ENCODE results near the gene TMEM82.

GRCh38 chr1:15739259-15739658, 3.0 kb upstream of the TMEM82 start:
- TF ChIP-seq CTCF (IDR thresholded peaks at IDR 0.05): no peak
- TF ChIP-seq POLR2A (IDR thresholded peaks at IDR 0.05): no peak
- TF ChIP-seq EP300 (IDR thresholded peaks at IDR 0.05; ENCODE audit: low read depth): no peak

All from transverse colon (tissue), 3 donors.